Measurements from ENCODE around the gene PABPC3. TPM values are rescaled to one million over a fixed set of nuclear protein-coding genes. Genes with fewer than 3 reads are reported as not detected.

PABPC3 gene
- total and polyA plus RNA-seq, 10 donors, result 0.03 to 0.38 (median 0.26) TPM

- TF ChIP-seq CTCF (IDR thresholded peaks at IDR 0.05 in 8 of 11, conservative IDR thresholded peaks at IDR 0.05 in 3 of 11) (no peak), POLR2AphosphoS5 (IDR thresholded peaks at IDR 0.05) (no peak), POLR2A (IDR thresholded peaks at IDR 0.05) (no peak)
- Histone ChIP-seq H3K36me3 (no peaks in the 10 kb centered on the region), H3K4me1 (no peaks in the 10 kb centered on the region), H3K27ac (no peak overlapping the region), H3K4me3 (no peak overlapping the region), H3K27me3 (replicated peaks in 1 of 7) (peaks cover 0 to 10% (median 0%) of the 10 kb centered on the region in 7 donors), H3K9me3 (no peaks in the 10 kb centered on the region)
- DNase-seq, result no peak
- WGBS, 5 donors, result 72 to 77% (median 74%) methylated on average over 10 of the region's 10 CpGs
- intact Hi-C loops (cut with DNase I; ENCODE audit: low total_unique reads), result no loop called here
These were observed 7.2 kb upstream of the PABPC3 start for GRCh38 chr13:25088562-25089221.

GRCh38 chr13:25097426-25097825 is 1.5 kb downstream of the PABPC3 start:
- TF ChIP-seq POLR2A (IDR thresholded peaks at IDR 0.05) (no peak), POLR2AphosphoS5 (IDR thresholded peaks at IDR 0.05) (no peak), CTCF (IDR thresholded peaks at IDR 0.05 in 8 of 11, conservative IDR thresholded peaks at IDR 0.05 in 3 of 11) (no peak)
- Histone ChIP-seq H3K27me3 (replicated peaks in 1 of 7) (peaks cover 0 to 65% (median 22%) of the 10 kb centered on the region in 7 donors), H3K27ac (no peak overlapping the region), H3K9me3 (peaks cover 0 to 2% (median 0%) of the 10 kb centered on the region in 8 donors), H3K36me3 (no peaks in the 10 kb centered on the region), H3K4me1 (no peaks in the 10 kb centered on the region), H3K4me3 (no peak overlapping the region)
- intact Hi-C loops (cut with DNase I; ENCODE audit: low total_unique reads), result no loop called here
- DNase-seq, result no peak
- 79 to 94% (median 85%) methylated on average over 13 of the region's 13 CpGs for WGBS, 5 donors

- WGBS, 5 donors, result 94 to 98% (median 96%) methylated on average over 2 of the region's 2 CpGs
- TF ChIP-seq POLR2AphosphoS5 (IDR thresholded peaks at IDR 0.05), result no peak
- Histone ChIP-seq H3K27me3 (replicated peaks in 1 of 7) (peaks cover 0 to 21% (median 0%) of the 10 kb centered on the region in 7 donors), H3K36me3 (no peaks in the 10 kb centered on the region), H3K4me3 (no peak overlapping the region), H3K27ac (no peak overlapping the region), H3K9me3 (no peaks in the 10 kb centered on the region), H3K4me1 (no peaks in the 10 kb centered on the region)
- no peak for DNase-seq
- intact Hi-C loops (cut with DNase I; ENCODE audit: low total_unique reads), result no loop called here
These were observed 7.8 kb downstream of the PABPC3 start for GRCh38 chr13:25103711-25104110.

GRCh38 chr13:25109341-25109740 is 13.4 kb downstream of the PABPC3 start:
- Histone ChIP-seq H3K27ac (no peak overlapping the region), H3K36me3 (no peaks in the 10 kb centered on the region), H3K4me1 (no peaks in the 10 kb centered on the region), H3K4me3 (no peak overlapping the region), H3K9me3 (no peaks in the 10 kb centered on the region), H3K27me3 (replicated peaks in 1 of 7) (peaks cover 0 to 21% (median 0%) of the 10 kb centered on the region in 7 donors)
- 89 to 96% (median 92%) methylated on average over 5 of the region's 5 CpGs for WGBS, 5 donors
- no peak for DNase-seq
- intact Hi-C loops (cut with DNase I; ENCODE audit: low total_unique reads), result no loop called here
- TF ChIP-seq POLR2A (IDR thresholded peaks at IDR 0.05), result no peak
- no peak for TF ChIP-seq POLR2AphosphoS5 (IDR thresholded peaks at IDR 0.05)
- TF ChIP-seq CTCF (IDR thresholded peaks at IDR 0.05 in 8 of 11, conservative IDR thresholded peaks at IDR 0.05 in 3 of 11), result no peak

All from spleen (tissue), 11 donors.